GM19452 (cell line): ENCODE results near the gene ANKS4B.
"Not testable (repeated sequence)": the region's sequence is repeated elsewhere in the genome, so short reads cannot be mapped to it uniquely, and the experiment has no call there.

Experiments used
- ATAC-seq: cut with Tn5 transposase; IDR thresholded peaks from one replicate; pipeline ENCODE4 v1.9.1; 2021; ENCODE audit not compliant: unreplicated experiment

Gene ANKS4B

GRCh38 chr16:21233521-21234150 lies at the start of gene ANKS4B:
TSS of gene ANKS4B (plus strand) at chr16:21233699. CDS start at chr16:21233738, 39 bp downstream.
- ATAC-seq = no peak

GRCh38 chr16:21183995-21184394 lies 49.5 kb upstream of the ANKS4B start:
- no peak for ATAC-seq

- no peak for ATAC-seq
Observed at GRCh38 chr16:21184834-21185233, 48.7 kb upstream of the ANKS4B start.

- ATAC-seq = no peak
Observed at GRCh38 chr16:21185659-21186325, 47.7 kb upstream of the ANKS4B start.

GRCh38 chr16:21186326-21186691 lies 47.2 kb upstream of the ANKS4B start:
- no peak for ATAC-seq

GRCh38 chr16:21189311-21189710 lies 44.2 kb upstream of the ANKS4B start:
- no peak for ATAC-seq

- no peak for ATAC-seq
Observed at GRCh38 chr16:21190013-21190412, 43.5 kb upstream of the ANKS4B start.

GRCh38 chr16:21190599-21190998 lies 42.9 kb upstream of the ANKS4B start:
- no peak for ATAC-seq

- ATAC-seq = no peak
Observed at GRCh38 chr16:21192991-21193390, 40.5 kb upstream of the ANKS4B start.

- ATAC-seq = no peak
Observed at GRCh38 chr16:21194771-21195301, 38.7 kb upstream of the ANKS4B start.

GRCh38 chr16:21195330-21195729 lies 38.2 kb upstream of the ANKS4B start:
- not testable (repeated sequence) for ATAC-seq

- no peak for ATAC-seq
Observed at GRCh38 chr16:21197112-21197511, 36.4 kb upstream of the ANKS4B start.

GRCh38 chr16:21197621-21198020 lies 35.9 kb upstream of the ANKS4B start:
- ATAC-seq = no peak

GRCh38 chr16:21199607-21200218 lies 33.8 kb upstream of the ANKS4B start:
- no peak for ATAC-seq

- ATAC-seq = no peak
Observed at GRCh38 chr16:21203155-21203797, 30.2 kb upstream of the ANKS4B start.

GRCh38 chr16:21205303-21205702 lies 28.2 kb upstream of the ANKS4B start:
- ATAC-seq = no peak

GRCh38 chr16:21206550-21206949 lies 26.9 kb upstream of the ANKS4B start:
- no peak for ATAC-seq

- no peak for ATAC-seq
Observed at GRCh38 chr16:21208446-21209230, 24.9 kb upstream of the ANKS4B start.

- no peak for ATAC-seq
Observed at GRCh38 chr16:21211486-21211885, 22.0 kb upstream of the ANKS4B start, which contains the start of gene ZP2. TSS of gene ZP2 (minus strand) at chr16:21211574. CDS start at chr16:21211547, 27 bp downstream.

- no peak for ATAC-seq
Observed at GRCh38 chr16:21214086-21214485, 19.4 kb upstream of the ANKS4B start.

- ATAC-seq = no peak
Observed at GRCh38 chr16:21217121-21217520, 16.4 kb upstream of the ANKS4B start.
